ENCODE data around the gene ROBO2. TPM values are rescaled to one million over a fixed set of nuclear protein-coding genes. Genes with fewer than 3 reads are reported as not detected.

ROBO2 gene
- total RNA-seq, 2 experiments from 2014 or later = not detected

- intact Hi-C loops (cut with micrococcal nuclease) = no loop called here
- no peaks in the 10 kb centered on the region for H3K27me3 Mint-ChIP-seq (ENCODE audit: low read depth)
- H3K36me3 Mint-ChIP-seq (ENCODE audit: low read depth) = no peaks in the 10 kb centered on the region
- H3K4me1 Mint-ChIP-seq (ENCODE audit: low read depth) = no peaks in the 10 kb centered on the region
- H3K4me3 Mint-ChIP-seq = no peak overlapping the region
- no peak overlapping the region for H3K27ac Mint-ChIP-seq
- no peak for DNase-seq
- CTCF ChIA-PET = no interaction called here
- peaks cover 3% of the 10 kb centered on the region for H3K9me3 Mint-ChIP-seq
Observed at GRCh38 chr3:77142578-77142977, 102.7 kb downstream of the ROBO2 start.

GRCh38 chr3:77146004-77146403 lies 106.1 kb downstream of the ROBO2 start:
- no peaks in the 10 kb centered on the region for H3K36me3 Mint-ChIP-seq (ENCODE audit: low read depth)
- H3K4me1 Mint-ChIP-seq (ENCODE audit: low read depth) = no peaks in the 10 kb centered on the region
- peaks cover 3% of the 10 kb centered on the region for H3K9me3 Mint-ChIP-seq
- no peak overlapping the region for H3K27ac Mint-ChIP-seq
- CTCF ChIA-PET = no interaction called here
- no peaks in the 10 kb centered on the region for H3K27me3 Mint-ChIP-seq (ENCODE audit: low read depth)
- no peak for DNase-seq
- no peak overlapping the region for H3K4me3 Mint-ChIP-seq
- intact Hi-C loops (cut with micrococcal nuclease) = no loop called here

- no peaks in the 10 kb centered on the region for H3K36me3 Mint-ChIP-seq (ENCODE audit: low read depth)
- H3K27me3 Mint-ChIP-seq (ENCODE audit: low read depth) = no peaks in the 10 kb centered on the region
- H3K9me3 Mint-ChIP-seq = peaks cover 8% of the 10 kb centered on the region
- H3K27ac Mint-ChIP-seq = no peak overlapping the region
- CTCF ChIA-PET = no interaction called here
- no peak for DNase-seq
- intact Hi-C loops (cut with micrococcal nuclease) = no loop called here
- H3K4me1 Mint-ChIP-seq (ENCODE audit: low read depth) = no peaks in the 10 kb centered on the region
- H3K4me3 Mint-ChIP-seq = no peak overlapping the region
Observed at GRCh38 chr3:77147836-77148578, 108.1 kb downstream of the ROBO2 start.

- no peak overlapping the region for H3K27ac Mint-ChIP-seq
- intact Hi-C loops (cut with micrococcal nuclease) = no loop called here
- H3K4me3 Mint-ChIP-seq = no peak overlapping the region
- no peaks in the 10 kb centered on the region for H3K4me1 Mint-ChIP-seq (ENCODE audit: low read depth)
- no peak for DNase-seq
- no peaks in the 10 kb centered on the region for H3K36me3 Mint-ChIP-seq (ENCODE audit: low read depth)
- no peaks in the 10 kb centered on the region for H3K27me3 Mint-ChIP-seq (ENCODE audit: low read depth)
- H3K9me3 Mint-ChIP-seq = peaks cover 8% of the 10 kb centered on the region
- CTCF ChIA-PET = no interaction called here
Observed at GRCh38 chr3:77149382-77149781, 109.5 kb downstream of the ROBO2 start.

- no peak for DNase-seq
- peaks cover 8% of the 10 kb centered on the region for H3K9me3 Mint-ChIP-seq
- CTCF ChIA-PET = no interaction called here
- H3K27ac Mint-ChIP-seq = no peak overlapping the region
- no peaks in the 10 kb centered on the region for H3K36me3 Mint-ChIP-seq (ENCODE audit: low read depth)
- no peaks in the 10 kb centered on the region for H3K27me3 Mint-ChIP-seq (ENCODE audit: low read depth)
- no peaks in the 10 kb centered on the region for H3K4me1 Mint-ChIP-seq (ENCODE audit: low read depth)
- intact Hi-C loops (cut with micrococcal nuclease) = no loop called here
- no peak overlapping the region for H3K4me3 Mint-ChIP-seq
Observed at GRCh38 chr3:77150028-77150427, 110.1 kb downstream of the ROBO2 start.

GRCh38 chr3:77150759-77151158 lies 110.9 kb downstream of the ROBO2 start:
- intact Hi-C loops (cut with micrococcal nuclease) = no loop called here
- no peak overlapping the region for H3K4me3 Mint-ChIP-seq
- H3K27me3 Mint-ChIP-seq (ENCODE audit: low read depth) = no peaks in the 10 kb centered on the region
- H3K36me3 Mint-ChIP-seq (ENCODE audit: low read depth) = no peaks in the 10 kb centered on the region
- H3K27ac Mint-ChIP-seq = no peak overlapping the region
- CTCF ChIA-PET = no interaction called here
- no peaks in the 10 kb centered on the region for H3K4me1 Mint-ChIP-seq (ENCODE audit: low read depth)
- DNase-seq = no peak
- H3K9me3 Mint-ChIP-seq = peaks cover 10% of the 10 kb centered on the region

GRCh38 chr3:77158730-77159581 lies 119.1 kb downstream of the ROBO2 start:
- Mint-ChIP-seq H3K4me1 (ENCODE audit: low read depth) (no peaks in the 10 kb centered on the region), H3K27ac (no peak overlapping the region), H3K4me3 (no peak overlapping the region), H3K9me3 (peaks cover 4% of the 10 kb centered on the region), H3K27me3 (ENCODE audit: low read depth) (no peaks in the 10 kb centered on the region), H3K36me3 (ENCODE audit: low read depth) (no peaks in the 10 kb centered on the region)
- no peak for DNase-seq
- intact Hi-C loops (cut with micrococcal nuclease) = no loop called here
- CTCF ChIA-PET = no interaction called here

- Mint-ChIP-seq H3K27me3 (ENCODE audit: low read depth) (no peaks in the 10 kb centered on the region), H3K36me3 (ENCODE audit: low read depth) (no peaks in the 10 kb centered on the region), H3K27ac (no peak overlapping the region), H3K4me3 (no peak overlapping the region), H3K9me3 (peaks cover 2% of the 10 kb centered on the region), H3K4me1 (ENCODE audit: low read depth) (no peaks in the 10 kb centered on the region)
- CTCF ChIA-PET = no interaction called here
- DNase-seq = no peak
- intact Hi-C loops (cut with micrococcal nuclease) = no loop called here
Observed at GRCh38 chr3:77160931-77161497, 121.1 kb downstream of the ROBO2 start.

GRCh38 chr3:77169823-77170222 lies 129.9 kb downstream of the ROBO2 start:
- Mint-ChIP-seq H3K36me3 (ENCODE audit: low read depth) (no peaks in the 10 kb centered on the region), H3K9me3 (peaks cover 2% of the 10 kb centered on the region), H3K4me3 (no peak overlapping the region), H3K27ac (no peak overlapping the region), H3K27me3 (ENCODE audit: low read depth) (no peaks in the 10 kb centered on the region), H3K4me1 (ENCODE audit: low read depth) (no peaks in the 10 kb centered on the region)
- DNase-seq = no peak
- CTCF ChIA-PET = no interaction called here
- intact Hi-C loops (cut with micrococcal nuclease) = no loop called here

GRCh38 chr3:77171026-77171425 lies 131.1 kb downstream of the ROBO2 start:
- no peaks in the 10 kb centered on the region for H3K27me3 Mint-ChIP-seq (ENCODE audit: low read depth)
- no peak overlapping the region for H3K4me3 Mint-ChIP-seq
- H3K9me3 Mint-ChIP-seq = peaks cover 5% of the 10 kb centered on the region
- CTCF ChIA-PET = no interaction called here
- DNase-seq = no peak
- H3K4me1 Mint-ChIP-seq (ENCODE audit: low read depth) = no peaks in the 10 kb centered on the region
- intact Hi-C loops (cut with micrococcal nuclease) = no loop called here
- no peaks in the 10 kb centered on the region for H3K36me3 Mint-ChIP-seq (ENCODE audit: low read depth)
- no peak overlapping the region for H3K27ac Mint-ChIP-seq

- H3K27me3 Mint-ChIP-seq (ENCODE audit: low read depth) = no peaks in the 10 kb centered on the region
- no peaks in the 10 kb centered on the region for H3K4me1 Mint-ChIP-seq (ENCODE audit: low read depth)
- CTCF ChIA-PET = interaction anchor here (0.7 kb wide), 1 partner anchor 1098 kb away, joined by 3 read pairs; no protein-coding TSS in a partner anchor
- H3K27ac Mint-ChIP-seq = no peak overlapping the region
- H3K4me3 Mint-ChIP-seq = no peak overlapping the region
- no peak for DNase-seq
- H3K9me3 Mint-ChIP-seq = peaks cover 3% of the 10 kb centered on the region
- intact Hi-C loops (cut with micrococcal nuclease) = no loop called here
- H3K36me3 Mint-ChIP-seq (ENCODE audit: low read depth) = no peaks in the 10 kb centered on the region
Observed at GRCh38 chr3:77179762-77180161, 139.9 kb downstream of the ROBO2 start.

- Mint-ChIP-seq H3K9me3 (peaks cover 3% of the 10 kb centered on the region), H3K4me3 (no peak overlapping the region), H3K4me1 (ENCODE audit: low read depth) (no peaks in the 10 kb centered on the region), H3K36me3 (ENCODE audit: low read depth) (no peaks in the 10 kb centered on the region), H3K27me3 (ENCODE audit: low read depth) (no peaks in the 10 kb centered on the region), H3K27ac (no peak overlapping the region)
- CTCF ChIA-PET = no interaction called here
- DNase-seq = no peak
- intact Hi-C loops (cut with micrococcal nuclease) = no loop called here
Observed at GRCh38 chr3:77182341-77182740, 142.4 kb downstream of the ROBO2 start.

GRCh38 chr3:77186319-77186718 lies 146.4 kb downstream of the ROBO2 start:
- no peaks in the 10 kb centered on the region for H3K4me1 Mint-ChIP-seq (ENCODE audit: low read depth)
- peaks cover 4% of the 10 kb centered on the region for H3K9me3 Mint-ChIP-seq
- no peak overlapping the region for H3K27ac Mint-ChIP-seq
- no peaks in the 10 kb centered on the region for H3K27me3 Mint-ChIP-seq (ENCODE audit: low read depth)
- intact Hi-C loops (cut with micrococcal nuclease) = no loop called here
- H3K36me3 Mint-ChIP-seq (ENCODE audit: low read depth) = no peaks in the 10 kb centered on the region
- no peak overlapping the region for H3K4me3 Mint-ChIP-seq
- no peak for DNase-seq
- CTCF ChIA-PET = no interaction called here
